ENCODE results near the gene KLF11. TPM values are rescaled to one million over a fixed set of nuclear protein-coding genes. Genes with fewer than 3 reads are reported as not detected.
"Not testable (repeated sequence)": the region's sequence is repeated elsewhere in the genome, so short reads cannot be mapped to it uniquely, and the experiment has no call there.

The KLF11 gene
- total RNA-seq, 1 donor from 2014 or later: 30.4 TPM

DNA sequence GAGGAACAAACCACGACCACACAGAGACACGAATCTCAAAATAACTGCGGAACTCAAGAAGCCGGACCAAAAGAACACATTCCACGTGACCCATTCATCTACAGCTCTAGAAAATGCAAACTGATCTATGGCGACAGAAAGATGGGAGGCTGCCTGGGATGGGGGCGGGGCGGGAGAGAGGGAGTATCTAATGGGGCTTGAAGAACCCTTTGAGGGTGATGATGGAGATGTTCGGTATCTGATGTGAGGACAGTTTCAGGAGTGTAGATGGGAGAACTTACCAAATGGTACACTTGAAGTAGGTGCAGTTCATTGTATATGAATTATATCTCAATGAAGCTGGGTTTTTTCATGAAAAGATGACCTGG lies 34.6 kb upstream of the KLF11 start:
- intact Hi-C loops (cut with DNase I): no loop called here
- Histone ChIP-seq H3K36me3 (no peaks in the 10 kb centered on the region), H3K4me1 (peaks cover 43% of the 10 kb centered on the region), H3K9me3 (no peaks in the 10 kb centered on the region), H3K4me3 (no peak overlapping the region), H3K27ac (peak overlapping the region; percentile 55), H3K27me3 (no peaks in the 10 kb centered on the region)
- TF ChIP-seq, protein P1, sequence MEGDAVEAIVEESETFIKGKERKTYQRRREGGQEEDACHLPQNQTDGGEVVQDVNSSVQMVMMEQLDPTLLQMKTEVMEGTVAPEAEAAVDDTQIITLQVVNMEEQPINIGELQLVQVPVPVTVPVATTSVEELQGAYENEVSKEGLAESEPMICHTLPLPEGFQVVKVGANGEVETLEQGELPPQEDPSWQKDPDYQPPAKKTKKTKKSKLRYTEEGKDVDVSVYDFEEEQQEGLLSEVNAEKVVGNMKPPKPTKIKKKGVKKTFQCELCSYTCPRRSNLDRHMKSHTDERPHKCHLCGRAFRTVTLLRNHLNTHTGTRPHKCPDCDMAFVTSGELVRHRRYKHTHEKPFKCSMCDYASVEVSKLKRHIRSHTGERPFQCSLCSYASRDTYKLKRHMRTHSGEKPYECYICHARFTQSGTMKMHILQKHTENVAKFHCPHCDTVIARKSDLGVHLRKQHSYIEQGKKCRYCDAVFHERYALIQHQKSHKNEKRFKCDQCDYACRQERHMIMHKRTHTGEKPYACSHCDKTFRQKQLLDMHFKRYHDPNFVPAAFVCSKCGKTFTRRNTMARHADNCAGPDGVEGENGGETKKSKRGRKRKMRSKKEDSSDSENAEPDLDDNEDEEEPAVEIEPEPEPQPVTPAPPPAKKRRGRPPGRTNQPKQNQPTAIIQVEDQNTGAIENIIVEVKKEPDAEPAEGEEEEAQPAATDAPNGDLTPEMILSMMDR (IDR thresholded peaks at IDR 0.05): no peak
- TF ChIP-seq POLR2AphosphoS5 (IDR thresholded peaks at IDR 0.05; ENCODE audit: insufficient read depth in 1 of 2, low read depth in 1 of 2) (no peak), POLR2A (IDR thresholded peaks at IDR 0.05) (no peak)
- DNase-seq (ENCODE audit: extremely low spot score in 2 of 2): no peak

DNA sequence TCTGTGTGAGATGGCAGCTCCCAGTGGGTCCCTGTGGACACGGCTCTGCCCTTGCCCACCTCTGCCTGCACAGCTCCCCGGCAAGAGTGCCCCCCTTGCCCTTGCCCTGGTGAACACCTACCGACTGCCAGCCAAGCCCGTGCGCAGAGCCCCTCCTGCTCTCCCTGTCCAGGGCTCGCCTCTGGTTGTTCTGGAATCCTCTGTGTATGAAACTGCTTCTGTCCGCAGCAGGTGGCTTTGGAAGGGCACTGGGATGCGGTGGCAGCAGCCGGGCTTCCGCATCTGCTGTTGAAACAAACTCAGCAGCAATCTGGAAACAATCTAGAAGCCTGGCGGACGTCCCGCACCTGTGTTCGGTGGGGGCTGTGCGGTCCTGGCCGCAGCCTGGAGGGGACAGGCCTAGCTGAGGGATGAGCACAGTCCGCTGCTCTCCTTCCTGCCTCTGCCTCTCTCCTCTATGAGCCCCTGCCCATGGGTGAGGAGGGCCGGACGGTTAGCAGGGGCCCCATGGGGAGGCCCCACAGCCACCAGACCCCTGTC lies 34.0 kb upstream of the KLF11 start:
- H3K27me3 ChIP-seq: no peaks in the 10 kb centered on the region
- no peak overlapping the region for H3K4me3 ChIP-seq
- H3K36me3 ChIP-seq: no peaks in the 10 kb centered on the region
- H3K27ac ChIP-seq: peak overlapping the region; percentile 55
- no peak for DNase-seq (ENCODE audit: extremely low spot score in 2 of 2)
- no peak for TF ChIP-seq POLR2A (IDR thresholded peaks at IDR 0.05)
- TF ChIP-seq, protein P1 (IDR thresholded peaks at IDR 0.05): no peak
- no peak for TF ChIP-seq POLR2AphosphoS5 (IDR thresholded peaks at IDR 0.05; ENCODE audit: insufficient read depth in 1 of 2, low read depth in 1 of 2)
- intact Hi-C loops (cut with DNase I): no loop called here
- H3K9me3 ChIP-seq: no peaks in the 10 kb centered on the region
- H3K4me1 ChIP-seq: peaks cover 38% of the 10 kb centered on the region

DNA sequence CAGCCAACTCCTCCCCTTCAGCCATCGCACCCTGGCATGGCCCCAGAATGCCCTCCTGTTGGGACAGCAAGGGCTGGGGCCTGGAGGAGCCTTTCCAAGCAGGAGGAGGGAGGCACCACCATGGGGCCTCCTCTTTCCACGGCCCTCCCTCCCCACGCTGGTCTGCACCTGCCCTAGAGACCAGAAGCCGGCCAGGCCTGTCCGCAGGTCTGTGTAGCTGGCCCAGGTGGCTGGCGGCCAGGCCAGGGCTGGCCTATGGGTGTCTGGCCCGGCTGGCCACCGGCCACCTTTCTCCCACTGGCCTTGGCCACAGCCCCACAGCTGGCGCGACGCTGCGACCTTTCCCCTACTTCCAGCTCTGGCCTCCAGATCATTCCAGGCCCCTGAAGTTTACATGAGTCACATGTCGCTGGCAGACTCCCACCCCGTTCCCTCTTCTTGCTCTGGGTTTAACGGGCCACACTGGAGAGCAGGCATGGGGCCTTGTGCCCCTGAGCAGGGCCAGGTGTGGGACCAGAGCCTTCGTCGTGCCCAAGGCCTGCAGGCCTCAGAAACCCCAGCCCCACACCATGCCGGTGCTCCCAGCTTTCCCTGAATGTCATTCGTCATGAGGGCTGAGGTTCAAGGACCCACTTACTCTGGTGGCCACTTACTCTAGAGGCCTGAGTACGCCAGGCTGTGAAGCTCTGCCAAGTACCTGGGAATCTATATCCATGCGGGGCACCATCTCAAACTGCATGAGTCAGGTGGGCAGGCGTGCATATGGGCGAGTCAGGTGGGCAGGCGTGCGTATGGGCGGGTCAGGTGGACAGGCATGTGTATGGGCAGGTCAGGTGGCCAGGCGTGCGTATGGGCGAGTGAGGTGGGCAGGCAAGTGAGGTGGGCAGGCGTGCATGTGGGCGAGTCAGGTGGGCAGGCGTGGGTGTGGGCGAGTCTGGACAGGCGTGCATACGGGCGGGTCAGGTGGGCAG lies 33.3 kb upstream of the KLF11 start:
- H3K27me3 ChIP-seq: no peaks in the 10 kb centered on the region
- intact Hi-C loops (cut with DNase I): no loop called here
- H3K27ac ChIP-seq: peak overlapping the region; percentile 55
- peaks cover 38% of the 10 kb centered on the region for H3K4me1 ChIP-seq
- peak in 1 of 2 donors; percentile 59 for TF ChIP-seq POLR2AphosphoS5 (IDR thresholded peaks at IDR 0.05; ENCODE audit: insufficient read depth in 1 of 2, low read depth in 1 of 2)
- TF ChIP-seq POLR2A (IDR thresholded peaks at IDR 0.05): no peak
- no peak overlapping the region for H3K4me3 ChIP-seq
- no peak for DNase-seq (ENCODE audit: extremely low spot score in 2 of 2)
- no peaks in the 10 kb centered on the region for H3K9me3 ChIP-seq
- H3K36me3 ChIP-seq: no peaks in the 10 kb centered on the region

DNA sequence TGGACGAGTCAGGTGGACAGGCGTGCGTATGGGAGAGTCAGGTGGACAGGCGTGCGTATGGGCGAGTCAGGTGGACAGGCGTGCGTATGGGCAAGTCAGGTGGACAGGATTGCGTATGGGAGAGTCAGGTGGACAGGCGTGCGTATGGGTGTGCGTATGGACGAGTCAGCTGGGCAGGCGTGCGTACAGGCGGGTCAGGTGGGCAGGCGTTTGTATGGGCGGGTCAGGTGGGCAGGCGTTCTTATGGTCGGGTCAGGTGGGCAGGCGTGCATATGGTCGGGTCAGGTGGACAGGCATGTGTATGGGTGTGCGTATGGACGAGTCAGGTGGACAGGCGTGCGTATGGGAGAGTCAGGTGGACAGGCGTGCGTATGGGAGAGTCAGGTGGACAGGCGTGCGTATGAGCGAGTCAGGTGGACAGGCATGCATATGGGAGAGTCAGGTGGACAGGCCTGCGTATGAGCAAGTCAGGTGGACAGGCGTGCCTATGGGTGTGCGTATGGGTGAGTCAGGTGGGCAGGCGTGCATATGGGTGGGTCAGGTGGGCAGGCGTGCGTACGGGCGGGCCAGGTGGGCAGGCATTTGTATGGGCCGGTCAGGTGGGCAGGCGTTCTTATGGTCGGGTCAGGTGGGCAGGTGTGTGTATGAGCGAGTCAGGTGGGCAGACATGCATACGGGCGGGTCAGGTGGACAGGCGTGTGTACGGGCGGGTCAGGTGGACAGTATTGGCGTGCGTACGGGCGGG lies 32.3 kb upstream of the KLF11 start:
- H3K27ac ChIP-seq; H3K27me3 ChIP-seq; H3K9me3 ChIP-seq; DNase-seq (ENCODE audit: extremely low spot score in 2 of 2); intact Hi-C loops (cut with DNase I); H3K4me3 ChIP-seq; H3K36me3 ChIP-seq: not testable (repeated sequence)
- peaks cover 38% of the 10 kb centered on the region for H3K4me1 ChIP-seq

DNA sequence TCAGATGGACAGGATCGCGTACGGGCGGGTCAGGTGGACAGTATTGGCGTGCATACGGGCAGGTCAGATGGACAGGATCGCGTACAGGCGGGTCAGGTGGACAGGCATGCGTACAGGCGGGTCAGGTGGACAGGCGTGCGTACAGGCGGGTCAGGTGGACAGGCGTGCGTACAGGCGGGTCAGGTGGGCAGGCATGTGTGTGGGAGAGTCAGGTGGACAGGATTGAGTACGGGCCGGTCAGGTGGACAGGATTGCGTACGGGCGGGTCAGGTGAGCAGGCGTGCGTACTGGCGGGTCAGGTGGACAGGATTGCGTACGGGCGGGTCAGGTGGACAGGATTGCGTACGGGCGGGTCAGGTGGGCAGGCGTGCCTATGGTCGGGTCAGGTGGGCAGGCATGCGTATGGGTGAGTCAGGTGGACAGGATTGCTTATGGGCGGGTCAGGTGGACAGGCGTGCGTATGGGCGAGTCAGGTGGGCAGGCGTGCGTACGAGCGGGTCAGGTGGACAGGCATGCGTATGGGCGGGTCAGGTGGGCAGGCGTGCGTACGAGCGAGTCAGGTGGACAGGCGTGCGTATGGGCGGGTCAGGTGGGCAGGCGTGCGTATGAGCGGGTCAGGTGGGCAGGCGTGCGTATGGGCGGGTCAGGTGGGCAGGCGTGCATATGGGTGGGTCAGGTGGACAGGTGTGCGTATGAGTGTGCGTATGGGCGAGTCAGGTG lies 31.6 kb upstream of the KLF11 start:
- H3K36me3 ChIP-seq; intact Hi-C loops (cut with DNase I); DNase-seq (ENCODE audit: extremely low spot score in 2 of 2); H3K27me3 ChIP-seq; H3K9me3 ChIP-seq; H3K27ac ChIP-seq; H3K4me3 ChIP-seq: not testable (repeated sequence)
- H3K4me1 ChIP-seq: peaks cover 32% of the 10 kb centered on the region

DNA sequence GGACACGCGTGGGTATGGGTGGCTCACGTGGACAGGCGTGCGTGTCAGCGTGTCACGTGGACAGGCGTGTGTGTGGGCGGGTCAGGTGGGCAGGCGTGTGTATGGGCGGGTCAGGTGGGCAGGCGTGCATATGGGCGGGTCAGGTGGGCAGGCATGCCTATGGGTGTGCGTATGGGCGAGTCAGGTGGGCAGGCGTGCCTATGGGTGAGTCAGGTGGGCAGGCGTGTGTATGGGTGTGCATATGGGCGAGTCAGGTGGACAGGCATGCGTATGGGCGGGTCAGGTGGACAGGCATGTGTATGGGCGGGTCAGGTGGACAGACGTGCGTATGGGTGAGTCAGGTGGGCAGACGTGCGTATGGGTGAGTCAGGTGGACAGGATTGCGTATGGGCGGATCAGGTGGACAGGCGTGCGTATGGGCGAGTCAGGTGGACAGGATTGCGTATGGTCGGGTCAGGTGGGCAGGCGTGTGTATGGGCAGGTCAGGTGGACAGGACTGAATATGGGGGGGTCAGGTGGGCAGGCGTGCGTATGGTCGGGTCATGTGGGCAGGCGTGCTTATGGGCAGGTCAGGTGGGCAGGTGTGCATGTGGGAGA lies 30.9 kb upstream of the KLF11 start:
- H3K27me3 ChIP-seq; H3K27ac ChIP-seq; DNase-seq (ENCODE audit: extremely low spot score in 2 of 2); intact Hi-C loops (cut with DNase I); H3K9me3 ChIP-seq; H3K36me3 ChIP-seq; H3K4me3 ChIP-seq: not testable (repeated sequence)
- peaks cover 25% of the 10 kb centered on the region for H3K4me1 ChIP-seq

All from vagina (tissue), 2 donors.